HG03064 (cell line): ENCODE measurements around the gene GRAMD4.
"Not testable (repeated sequence)": the region's sequence is repeated elsewhere in the genome, so short reads cannot be mapped to it uniquely, and the experiment has no call there.

Experiments
- ATAC-seq: cut with Tn5 transposase; IDR thresholded peaks from one replicate; pipeline ENCODE4 v1.9.1; 2021; ENCODE audit warnings: low read depth; ENCODE audit not compliant: unreplicated experiment

Gene GRAMD4

DNA sequence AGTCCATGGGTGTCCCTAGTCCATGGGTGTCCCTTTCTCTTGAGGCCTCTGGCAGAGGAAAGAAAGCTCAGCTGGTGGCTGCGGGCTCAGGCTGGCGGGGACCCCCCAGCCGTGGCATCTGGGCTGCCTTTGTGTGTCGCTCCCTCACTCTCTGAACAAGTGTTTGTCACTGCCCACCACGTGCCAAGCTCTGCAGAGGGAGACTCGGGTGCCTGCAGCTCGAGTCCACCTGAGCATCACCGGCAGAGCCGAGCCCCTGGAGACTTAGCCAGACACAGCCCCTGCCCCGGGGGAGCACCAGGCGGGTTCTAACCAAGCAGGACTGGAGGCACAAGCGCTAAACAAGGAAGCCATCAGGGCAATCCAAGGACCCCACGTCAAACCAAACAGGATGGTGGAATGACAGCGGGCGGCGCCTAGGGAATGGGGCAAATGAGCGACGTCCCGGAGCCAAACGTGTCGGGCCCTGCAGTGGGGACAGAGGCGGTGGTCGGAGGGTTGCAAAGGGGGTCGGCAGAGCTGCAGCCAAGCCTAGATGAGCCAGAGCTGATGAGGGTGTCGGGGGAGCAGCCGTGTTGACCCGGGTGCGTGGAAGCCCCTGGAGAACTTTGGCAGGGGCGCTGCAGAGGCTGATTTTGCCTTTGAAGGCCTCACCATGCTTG, 2.1 kb upstream of the GRAMD4 start:
- no peak for ATAC-seq

DNA sequence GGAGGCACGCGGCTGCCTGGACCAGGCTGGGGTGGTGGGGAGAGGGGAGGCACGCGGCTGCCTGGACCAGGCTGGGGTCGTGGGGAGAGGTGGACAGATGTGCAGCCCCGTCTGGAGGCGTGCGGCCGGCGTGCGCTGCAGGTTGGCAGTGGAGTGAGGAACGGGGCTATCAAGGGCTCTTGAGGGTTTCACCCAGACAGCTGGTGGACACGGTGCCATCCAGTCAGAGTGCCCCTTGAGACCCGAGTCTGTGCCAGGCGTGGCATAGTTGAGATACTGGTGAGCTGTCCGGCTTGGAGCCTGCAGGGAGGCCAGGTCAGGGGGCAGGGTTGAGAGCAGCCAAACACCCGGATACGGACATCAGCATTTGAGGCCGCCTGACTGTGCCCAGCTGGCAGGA, 1.5 kb upstream of the GRAMD4 start:
- ATAC-seq = no peak

DNA sequence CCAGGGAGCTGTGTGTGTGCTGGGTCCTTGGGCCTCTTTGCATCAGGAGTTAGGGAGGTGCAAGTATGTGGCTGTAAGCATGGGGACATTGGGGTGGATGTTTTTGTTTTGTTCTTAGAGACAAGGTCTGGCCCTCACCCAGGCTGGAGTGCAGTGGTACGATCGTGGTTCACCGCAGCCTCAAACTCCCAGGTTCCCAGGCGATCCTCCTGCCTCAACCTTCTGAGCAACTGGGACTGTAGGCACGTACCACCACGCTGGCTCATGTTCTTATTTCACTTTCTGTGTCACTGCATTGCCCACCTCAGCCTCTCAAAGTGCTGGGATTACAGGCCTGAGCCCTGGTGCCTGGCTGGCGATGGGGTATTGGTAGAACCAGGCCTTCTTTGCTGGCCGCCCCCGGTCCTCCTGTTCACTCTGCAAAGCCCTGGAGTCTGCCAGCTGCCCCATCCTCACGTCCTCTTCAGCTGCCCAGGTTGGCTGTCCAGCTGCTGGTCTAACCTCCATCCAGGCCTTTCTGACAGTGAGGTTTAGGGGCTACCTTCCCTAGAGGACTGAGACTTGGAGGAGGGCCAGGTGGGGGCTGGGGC, 851 bp upstream of the GRAMD4 start:
- ATAC-seq = no peak

DNA sequence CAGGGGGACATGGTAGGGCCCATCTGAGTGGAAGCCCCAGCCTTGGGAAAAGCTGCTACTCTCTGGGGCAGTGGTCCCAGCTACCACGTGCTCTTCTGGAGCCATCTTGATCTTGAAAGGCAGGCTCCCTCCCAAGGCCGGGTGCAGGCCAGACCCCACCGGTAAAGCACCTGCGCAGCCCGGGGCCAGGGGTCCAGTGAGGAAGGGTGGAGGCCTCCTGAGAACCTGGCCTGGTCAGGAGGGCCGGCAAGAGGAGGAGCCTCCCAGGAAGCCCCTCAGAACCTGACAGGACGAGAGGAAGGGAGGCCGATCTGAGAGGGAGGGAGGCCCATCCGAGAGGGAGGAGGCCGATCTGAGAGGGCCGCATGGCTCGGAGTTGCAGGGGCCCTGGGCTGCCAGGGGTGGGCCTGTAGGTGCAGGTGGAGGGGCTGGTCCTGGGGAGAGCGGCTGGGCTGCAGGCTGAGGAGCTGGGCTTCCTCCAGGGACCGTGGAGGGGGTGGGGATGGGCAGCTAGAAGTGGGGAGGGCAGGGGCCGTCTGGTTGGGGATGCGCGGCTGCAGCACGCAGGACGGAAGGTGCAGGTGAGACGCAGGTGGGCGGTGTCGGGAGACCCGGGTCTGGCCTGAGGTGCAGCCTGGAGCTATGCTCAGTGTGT, 529 bp downstream of the GRAMD4 start:
- no peak for ATAC-seq

DNA sequence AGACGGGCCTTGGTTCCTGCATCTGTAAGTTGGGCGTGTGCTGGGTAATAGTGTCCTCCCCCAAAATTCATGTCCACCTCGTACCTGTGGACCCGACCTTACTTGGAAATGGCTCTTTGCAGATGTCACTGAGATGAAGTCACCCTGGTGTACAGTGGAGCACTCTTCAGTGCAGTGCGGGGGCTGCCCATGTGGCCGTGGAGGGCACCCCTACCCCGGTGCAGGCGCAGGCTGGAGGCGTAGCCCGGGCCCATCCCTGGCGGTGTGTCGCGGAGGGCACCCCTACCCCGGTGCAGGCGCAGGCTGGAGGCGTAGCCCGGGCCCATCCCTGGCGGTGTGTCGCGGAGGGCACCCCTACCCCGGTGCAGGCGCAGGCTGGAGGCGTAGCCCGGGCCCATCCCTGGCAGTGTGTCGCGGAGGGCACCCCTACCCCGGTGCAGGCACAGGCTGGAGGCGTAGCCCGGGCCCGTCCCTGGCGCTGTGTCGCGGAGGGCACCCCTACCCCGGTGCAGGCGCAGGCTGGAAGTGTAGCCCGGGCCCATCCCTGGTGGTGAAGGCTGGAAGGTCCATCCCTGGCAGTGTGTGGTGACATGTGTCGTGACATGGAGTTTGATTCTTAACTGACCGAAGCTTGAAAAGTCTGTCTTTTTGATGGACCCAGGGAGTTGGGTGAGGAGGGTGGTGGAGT, 1.2 kb downstream of the GRAMD4 start:
- ATAC-seq = not testable (repeated sequence)

DNA sequence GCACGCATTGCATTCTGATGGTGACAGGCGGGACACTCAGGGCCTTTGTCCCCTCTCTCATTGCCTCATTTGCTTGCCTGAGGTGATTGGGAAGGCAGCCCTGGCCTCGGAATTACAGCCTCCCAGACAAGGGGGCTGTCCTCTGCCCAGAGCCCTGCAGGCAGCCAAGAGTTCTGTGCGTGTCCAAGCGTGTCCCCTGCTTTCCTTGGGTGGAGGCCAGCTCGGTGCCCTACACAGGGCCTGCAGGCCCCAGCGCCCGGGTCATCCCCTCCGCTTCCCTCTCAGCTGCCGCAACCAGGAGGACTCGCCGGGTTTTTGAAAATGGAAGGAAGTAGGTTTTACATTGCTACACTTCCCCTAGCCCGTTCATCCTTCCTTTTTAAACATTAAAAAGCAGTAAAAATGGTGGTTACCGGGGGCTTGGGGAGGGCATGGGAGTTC, 1.9 kb downstream of the GRAMD4 start:
- ATAC-seq = no peak

DNA sequence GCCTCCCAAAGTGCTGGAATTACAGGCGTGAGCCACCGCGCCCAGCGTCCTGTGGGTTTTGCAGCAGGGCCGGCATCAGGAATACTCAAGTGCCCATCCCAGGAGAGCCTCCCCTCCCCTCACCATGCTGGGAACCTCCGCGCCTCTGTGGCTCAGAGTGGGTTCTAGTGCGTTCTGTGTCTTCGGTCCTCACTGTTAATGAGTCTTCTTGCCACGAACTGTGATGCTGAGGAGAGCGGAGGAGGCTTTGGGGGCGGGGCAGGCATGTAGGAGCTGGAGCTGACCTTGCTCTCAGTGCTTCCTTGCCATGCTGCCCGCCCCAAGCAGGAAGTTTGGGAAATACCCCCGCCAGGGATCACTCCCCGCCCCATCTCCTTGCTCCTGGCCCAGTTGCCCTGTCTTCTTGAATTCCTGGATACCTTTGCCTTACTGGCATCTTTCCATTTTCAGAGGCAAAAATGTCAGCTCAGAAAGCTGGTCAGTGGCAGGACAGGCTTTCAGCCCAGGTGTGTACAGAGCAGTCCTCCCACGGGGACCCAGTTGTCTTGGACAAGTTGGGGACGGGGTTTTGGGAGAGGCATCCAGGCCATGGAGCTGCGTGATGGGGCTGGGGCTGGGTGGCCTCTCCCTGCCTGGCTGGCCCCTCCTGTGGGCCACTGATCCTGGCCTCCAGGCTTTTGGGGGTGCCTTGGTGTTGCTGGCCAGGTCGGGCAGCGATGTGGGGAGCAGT, 5.1 kb downstream of the GRAMD4 start:
- ATAC-seq = no peak

DNA sequence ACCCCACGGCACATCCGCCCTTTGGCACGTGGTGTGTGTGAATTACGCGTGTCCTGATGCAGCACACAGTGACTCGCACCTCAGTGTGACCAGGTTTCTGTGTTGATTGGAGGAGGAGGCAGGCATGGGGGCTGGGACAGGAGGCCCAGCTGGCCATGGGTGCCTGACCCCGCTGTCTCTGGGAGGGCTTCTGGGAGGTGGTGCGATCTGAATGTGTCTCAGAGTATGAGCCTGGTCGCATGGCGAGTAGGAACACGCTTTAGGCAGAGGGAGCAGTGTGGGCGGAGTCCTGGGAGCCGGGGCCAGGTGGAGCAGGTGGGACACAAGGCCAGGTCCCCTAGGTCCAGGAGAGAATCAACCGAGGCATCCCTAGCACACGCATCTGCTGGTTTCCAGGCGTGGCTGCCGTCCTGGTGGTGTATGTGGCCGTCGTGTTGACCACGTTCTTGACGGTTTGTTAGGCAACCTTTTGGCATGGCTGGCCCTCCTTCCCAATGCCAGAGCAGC, 5.7 kb downstream of the GRAMD4 start:
- no peak for ATAC-seq

DNA sequence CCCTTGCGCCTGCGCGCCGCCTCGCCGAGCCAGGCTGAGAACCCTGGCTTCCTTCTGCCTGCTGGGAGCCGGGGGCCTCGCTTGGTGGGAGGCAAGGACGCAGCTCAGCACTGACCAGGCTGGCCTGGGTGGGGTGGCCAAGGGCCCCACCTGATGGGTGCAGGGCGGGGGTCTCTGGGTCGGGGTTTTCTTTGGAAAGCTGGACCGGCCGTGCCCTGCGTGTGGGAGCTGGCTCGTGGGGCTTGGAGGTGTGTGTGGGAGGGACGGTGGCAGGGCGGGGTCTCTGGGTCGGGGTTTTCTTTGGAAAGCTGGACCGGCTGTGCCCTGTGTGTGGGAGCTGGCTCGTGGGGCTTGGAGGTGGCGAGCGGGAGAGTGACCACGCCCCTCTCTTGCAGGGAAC, 6.2 kb downstream of the GRAMD4 start:
- ATAC-seq = no peak

DNA sequence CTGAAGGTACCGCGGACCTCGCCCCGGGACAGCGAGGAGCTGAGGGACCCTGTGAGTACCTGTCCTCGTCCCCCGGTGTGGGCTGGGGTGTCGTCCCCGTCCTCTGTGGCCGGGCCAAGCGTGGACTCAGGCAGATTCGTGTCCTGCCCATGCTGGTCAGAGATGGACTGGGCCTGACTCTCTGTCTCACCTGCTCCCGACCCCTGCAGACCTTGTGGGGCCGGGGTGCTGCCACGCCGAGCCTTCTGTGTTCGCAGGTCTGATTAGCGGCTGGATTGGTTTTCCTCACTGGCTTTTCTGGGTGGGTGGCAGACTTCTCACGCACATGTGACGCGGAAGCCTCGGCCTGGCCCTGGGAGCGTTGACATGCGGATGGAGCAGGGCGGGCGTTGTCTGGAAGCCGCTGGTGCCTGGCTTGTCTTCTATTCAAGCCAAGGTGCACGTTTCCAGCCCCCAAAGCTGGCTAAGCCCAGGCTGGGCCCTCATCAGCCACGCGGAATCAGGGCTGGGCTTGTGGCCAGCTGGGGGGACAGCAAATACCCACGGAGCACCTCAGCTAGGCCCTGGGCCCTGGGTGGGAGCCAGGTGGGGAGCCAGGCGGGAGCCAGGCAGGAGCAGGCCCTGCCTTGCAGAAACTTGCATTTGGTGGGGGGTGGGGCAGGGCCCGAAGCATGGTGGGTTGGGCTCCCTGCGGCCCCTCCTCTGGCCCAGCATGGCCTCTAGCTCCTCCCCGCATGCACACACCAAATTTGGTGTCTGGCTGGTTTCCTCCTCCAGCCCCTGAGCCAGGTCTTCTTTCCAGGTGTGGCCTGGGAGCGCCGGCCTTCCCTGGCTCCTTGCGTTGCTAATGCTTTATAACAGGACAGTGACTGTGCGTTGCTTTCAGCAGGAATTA, 7.0 kb downstream of the GRAMD4 start:
- ATAC-seq = no peak

DNA sequence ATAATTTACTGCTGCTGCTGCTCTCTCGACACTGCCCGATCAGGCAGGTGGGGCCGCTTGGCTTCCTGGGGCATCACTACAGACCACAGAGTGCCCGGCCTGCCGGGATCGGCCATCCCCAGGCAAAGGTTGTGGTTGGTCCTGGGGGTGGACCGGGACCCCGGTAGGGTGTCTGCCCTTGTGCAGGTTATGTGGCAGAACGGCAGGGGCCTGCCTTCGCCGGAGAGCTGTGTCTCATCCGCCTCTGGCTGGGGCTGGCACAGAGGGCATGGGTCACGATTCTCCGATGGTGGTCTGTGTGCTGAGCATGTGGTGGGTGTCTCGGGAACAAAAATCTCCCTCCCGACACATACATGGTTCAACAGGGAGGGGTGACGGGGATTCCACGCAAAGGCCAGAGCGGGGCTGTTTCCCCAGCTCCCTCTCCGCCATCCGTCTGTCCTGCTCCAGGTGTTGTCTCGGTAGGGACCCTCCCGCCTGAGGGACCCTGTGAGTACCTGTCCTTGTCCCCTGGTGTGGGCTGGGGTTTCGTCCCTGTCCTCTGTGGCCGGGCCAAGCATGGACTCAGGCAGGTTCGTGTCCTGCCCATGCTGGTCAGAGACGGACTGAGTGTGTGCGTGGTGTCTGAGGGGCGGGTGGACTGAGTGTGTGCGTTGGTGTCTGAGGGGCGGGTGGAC, 7.8 kb downstream of the GRAMD4 start:
- ATAC-seq = no peak

DNA sequence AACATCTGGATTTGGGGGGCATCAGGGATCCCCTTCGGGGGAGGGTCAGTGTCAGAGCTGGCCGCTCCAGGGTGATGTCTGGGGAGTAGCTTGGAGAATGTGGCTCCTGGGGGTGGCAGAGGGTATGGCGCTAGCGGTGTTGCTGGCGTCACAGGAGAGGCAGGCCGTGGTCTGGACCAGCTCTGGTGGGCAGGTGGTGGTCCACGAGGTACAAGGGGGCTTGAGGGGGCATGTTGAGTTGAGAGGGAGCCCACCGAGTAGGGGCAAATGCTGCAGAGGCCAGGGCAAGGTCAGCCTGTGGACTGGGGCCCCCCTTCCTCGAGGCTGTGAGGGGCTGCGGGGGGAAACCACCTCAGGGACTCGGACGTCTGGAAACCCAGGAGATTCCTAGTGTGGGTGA, 8.6 kb downstream of the GRAMD4 start:
- no peak for ATAC-seq

DNA sequence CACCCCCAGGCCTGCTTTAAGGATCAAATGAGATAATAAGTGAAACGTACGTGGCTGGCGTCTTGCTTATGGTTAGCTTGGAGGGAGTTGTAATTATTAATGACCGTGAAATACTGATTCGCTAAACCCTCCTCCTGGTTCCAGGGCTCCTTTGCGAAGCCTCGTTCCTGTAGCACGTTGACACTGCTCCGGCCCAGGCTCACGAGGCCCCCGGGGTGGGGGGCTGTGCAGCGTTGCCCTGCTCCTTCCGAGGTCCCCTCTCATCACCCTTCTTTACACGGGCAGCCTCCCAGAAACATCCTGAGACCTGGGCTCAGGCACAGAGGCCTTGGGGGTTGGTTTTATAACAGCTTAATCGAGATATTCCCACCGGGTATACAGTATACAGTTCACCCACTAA, 9.1 kb downstream of the GRAMD4 start:
- no peak for ATAC-seq

DNA sequence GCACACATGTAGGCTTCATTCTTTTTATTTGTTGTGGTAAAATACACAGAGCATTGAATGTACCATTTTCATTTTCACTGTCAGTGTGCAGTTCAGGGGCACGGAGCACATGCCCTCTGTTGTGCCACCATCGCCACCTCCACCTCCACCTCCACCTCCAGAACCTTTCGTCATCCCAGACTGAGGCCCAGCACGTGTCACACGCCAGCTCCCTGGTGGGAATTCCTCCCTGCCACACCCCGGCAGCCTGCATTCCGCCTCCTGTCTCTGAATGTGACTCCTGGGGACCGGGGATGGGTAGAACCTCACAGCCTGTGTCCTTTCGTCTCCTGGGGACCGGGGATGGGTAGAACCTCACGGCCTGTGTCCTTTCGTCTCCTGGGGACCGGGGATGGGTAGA, 10.9 kb downstream of the GRAMD4 start:
- no peak for ATAC-seq

DNA sequence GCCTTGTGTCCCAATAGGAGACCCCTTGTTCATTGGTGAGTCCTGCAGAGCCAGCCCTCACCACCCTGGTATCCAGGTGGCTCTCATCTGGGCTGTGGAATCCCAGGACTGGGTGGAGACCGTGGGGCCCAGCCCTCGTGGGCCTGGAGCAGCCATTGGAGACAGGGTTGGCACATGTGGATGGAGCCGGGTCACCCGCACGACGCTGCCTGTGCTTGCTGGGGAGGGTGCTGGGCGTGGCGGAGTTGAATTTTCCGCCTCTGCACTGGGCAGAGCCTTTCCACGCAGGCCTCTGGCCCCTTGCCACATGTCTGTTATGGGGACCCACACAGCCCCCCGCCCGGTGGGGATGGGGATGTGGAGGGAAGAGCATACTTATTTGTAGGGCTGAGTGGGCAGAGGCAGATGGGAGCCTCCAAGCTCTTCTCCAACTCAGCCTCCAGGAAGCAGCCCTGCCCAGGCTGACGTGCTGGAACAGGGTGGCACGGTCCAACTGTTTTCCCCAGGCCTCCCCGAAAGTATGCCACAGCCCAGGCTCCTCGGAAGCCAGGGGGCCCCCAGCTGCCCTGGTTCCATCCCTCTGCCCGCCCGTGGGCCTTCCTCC, 12.6 kb downstream of the GRAMD4 start:
- ATAC-seq = no peak

DNA sequence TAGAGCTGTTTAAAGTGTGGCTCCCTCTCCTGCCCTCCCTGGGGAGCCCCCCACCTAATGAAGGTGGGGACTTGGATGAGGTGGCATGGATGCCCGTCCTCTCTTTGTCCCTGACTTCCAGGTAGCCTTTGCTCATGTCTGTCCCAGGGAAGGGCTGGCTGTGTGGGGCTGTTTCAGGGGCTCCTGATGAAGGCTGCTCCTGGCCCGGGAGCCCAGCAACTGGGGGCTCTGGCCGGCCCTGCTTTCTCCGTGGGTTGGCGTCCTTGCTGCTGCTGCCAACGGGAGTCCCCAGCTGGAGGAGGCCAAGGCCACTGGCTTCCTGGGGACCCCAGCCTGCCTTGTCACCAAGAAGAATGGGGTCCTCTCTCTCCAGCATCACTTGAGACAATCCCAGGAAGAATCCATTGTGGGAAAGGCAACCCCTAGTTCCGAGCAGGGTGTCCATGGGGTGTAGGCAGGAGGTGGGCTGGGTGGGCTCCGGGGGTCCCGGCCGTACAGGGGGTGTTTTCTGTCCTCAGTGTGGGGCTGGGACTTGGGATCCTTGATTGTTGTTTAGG, 13.2 kb downstream of the GRAMD4 start:
- ATAC-seq = no peak

DNA sequence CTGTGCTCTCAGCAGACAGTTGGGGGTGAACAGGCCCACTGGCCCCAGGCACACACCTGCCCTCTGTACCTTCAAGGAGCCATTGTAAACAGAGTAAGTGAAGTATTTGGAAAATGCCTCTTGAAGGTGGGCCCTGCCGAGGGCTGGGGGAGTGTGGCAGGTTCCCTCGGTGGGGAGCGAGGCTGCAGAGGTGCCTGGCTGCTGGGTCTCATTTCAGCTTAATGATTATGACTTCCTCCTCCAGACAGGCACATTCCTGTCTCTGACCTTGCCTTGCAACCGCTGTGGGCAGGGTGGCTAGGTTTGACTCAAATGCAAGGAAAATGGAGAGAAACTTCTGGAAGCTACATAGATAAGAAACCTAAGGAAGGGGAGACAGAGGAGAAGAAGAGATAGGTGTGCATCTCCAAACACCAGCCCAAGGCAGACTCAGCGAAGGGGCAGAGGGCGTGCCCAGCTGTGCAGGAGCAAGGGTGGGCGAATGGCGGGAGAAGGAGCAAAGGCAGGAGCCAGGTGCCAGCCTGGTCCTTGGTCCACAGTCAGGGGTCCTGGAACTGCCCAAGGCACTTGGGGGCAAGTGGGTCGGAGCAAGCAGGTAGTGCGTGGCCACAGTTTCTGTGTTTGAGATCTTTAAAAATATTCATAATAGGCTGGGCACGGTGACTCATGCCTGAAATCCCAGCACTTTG, 14.0 kb downstream of the GRAMD4 start:
- no peak for ATAC-seq
